ENCODE results near the gene GPC5.

DNA sequence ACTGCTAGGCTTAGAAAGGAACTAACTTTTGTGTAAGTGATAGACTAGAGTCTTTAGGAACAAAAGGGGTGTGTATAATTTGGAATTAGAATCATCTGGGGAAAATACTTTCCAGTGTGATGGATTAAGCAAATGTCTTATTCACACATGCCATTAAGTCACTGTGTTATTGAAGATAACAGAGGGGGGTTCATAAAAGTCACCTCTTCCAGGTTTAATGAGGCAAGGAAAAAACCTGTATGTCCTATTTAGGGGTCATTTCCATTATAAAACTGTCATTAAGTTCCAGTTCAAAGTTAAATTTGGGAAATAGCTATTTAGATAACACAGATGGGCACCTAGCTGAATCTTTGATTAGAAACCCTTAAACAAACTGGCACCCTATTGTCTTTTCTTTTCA lies 1323.2 kb downstream of the GPC5 start:
- TF ChIP-seq, protein P1, sequence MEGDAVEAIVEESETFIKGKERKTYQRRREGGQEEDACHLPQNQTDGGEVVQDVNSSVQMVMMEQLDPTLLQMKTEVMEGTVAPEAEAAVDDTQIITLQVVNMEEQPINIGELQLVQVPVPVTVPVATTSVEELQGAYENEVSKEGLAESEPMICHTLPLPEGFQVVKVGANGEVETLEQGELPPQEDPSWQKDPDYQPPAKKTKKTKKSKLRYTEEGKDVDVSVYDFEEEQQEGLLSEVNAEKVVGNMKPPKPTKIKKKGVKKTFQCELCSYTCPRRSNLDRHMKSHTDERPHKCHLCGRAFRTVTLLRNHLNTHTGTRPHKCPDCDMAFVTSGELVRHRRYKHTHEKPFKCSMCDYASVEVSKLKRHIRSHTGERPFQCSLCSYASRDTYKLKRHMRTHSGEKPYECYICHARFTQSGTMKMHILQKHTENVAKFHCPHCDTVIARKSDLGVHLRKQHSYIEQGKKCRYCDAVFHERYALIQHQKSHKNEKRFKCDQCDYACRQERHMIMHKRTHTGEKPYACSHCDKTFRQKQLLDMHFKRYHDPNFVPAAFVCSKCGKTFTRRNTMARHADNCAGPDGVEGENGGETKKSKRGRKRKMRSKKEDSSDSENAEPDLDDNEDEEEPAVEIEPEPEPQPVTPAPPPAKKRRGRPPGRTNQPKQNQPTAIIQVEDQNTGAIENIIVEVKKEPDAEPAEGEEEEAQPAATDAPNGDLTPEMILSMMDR (IDR thresholded peaks at IDR 0.05): no peak
- TF ChIP-seq PHF8 (IDR thresholded peaks at IDR 0.05; ENCODE audit: borderline replicate concordance, low read depth): no peak
- no peak for TF ChIP-seq RFX5 (IDR thresholded peaks at IDR 0.05)
- TF ChIP-seq, protein P2, sequence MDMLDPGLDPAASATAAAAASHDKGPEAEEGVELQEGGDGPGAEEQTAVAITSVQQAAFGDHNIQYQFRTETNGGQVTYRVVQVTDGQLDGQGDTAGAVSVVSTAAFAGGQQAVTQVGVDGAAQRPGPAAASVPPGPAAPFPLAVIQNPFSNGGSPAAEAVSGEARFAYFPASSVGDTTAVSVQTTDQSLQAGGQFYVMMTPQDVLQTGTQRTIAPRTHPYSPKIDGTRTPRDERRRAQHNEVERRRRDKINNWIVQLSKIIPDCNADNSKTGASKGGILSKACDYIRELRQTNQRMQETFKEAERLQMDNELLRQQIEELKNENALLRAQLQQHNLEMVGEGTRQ (IDR thresholded peaks at IDR 0.05): no peak
- TF ChIP-seq POLR2A (IDR thresholded peaks at IDR 0.05; ENCODE audit: low read length): no peak
- no peak for TF ChIP-seq MYC (IDR thresholded peaks at IDR 0.05; ENCODE audit: borderline replicate concordance, low read length)
- TF ChIP-seq RAD21 (conservative IDR thresholded peaks at IDR 0.05 in 1 of 2, IDR thresholded peaks at IDR 0.05 in 1 of 2): no peak
- TF ChIP-seq HDAC2 (IDR thresholded peaks at IDR 0.05): no peak
- TF ChIP-seq, protein P3, sequence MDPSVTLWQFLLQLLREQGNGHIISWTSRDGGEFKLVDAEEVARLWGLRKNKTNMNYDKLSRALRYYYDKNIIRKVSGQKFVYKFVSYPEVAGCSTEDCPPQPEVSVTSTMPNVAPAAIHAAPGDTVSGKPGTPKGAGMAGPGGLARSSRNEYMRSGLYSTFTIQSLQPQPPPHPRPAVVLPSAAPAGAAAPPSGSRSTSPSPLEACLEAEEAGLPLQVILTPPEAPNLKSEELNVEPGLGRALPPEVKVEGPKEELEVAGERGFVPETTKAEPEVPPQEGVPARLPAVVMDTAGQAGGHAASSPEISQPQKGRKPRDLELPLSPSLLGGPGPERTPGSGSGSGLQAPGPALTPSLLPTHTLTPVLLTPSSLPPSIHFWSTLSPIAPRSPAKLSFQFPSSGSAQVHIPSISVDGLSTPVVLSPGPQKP (IDR thresholded peaks at IDR 0.05; ENCODE audit: low read depth, low read length): no peak
- no peak for TF ChIP-seq CHD2 (IDR thresholded peaks at IDR 0.05; ENCODE audit: low read length, partially characterized antibody)
- TF ChIP-seq NPAS2 (CRISPR knock-in tag; IDR thresholded peaks at IDR 0.05; ENCODE audit: borderline replicate concordance): no peak
- no peak for TF ChIP-seq MAZ (IDR thresholded peaks at IDR 0.05; ENCODE audit: borderline replicate concordance, low read depth, low read length)

All from A549 (cell line).